ENCODE data around the gene TNC.
A peak's percentile ranks its signal among the peaks of the same experiment; 100 is the strongest.

The TNC gene

GRCh38 chr9:115035841-115036612, 81.9 kb downstream of the TNC start:
- TF ChIP-seq CTCF (conservative IDR thresholded peaks at IDR 0.05; ENCODE audit: low read depth, low read length): no peak
- DNase-seq (ENCODE audit: low read depth): peak; percentile 80
- no peak overlapping the region for H3K4me3 ChIP-seq (ENCODE audit: low read depth, low read length)

GRCh38 chr9:115034801-115035200, 83.2 kb downstream of the TNC start:
- no peak overlapping the region for H3K4me3 ChIP-seq (ENCODE audit: low read depth, low read length)
- TF ChIP-seq CTCF (conservative IDR thresholded peaks at IDR 0.05; ENCODE audit: low read depth, low read length): no peak
- DNase-seq (ENCODE audit: low read depth): peak; percentile 80

DNA sequence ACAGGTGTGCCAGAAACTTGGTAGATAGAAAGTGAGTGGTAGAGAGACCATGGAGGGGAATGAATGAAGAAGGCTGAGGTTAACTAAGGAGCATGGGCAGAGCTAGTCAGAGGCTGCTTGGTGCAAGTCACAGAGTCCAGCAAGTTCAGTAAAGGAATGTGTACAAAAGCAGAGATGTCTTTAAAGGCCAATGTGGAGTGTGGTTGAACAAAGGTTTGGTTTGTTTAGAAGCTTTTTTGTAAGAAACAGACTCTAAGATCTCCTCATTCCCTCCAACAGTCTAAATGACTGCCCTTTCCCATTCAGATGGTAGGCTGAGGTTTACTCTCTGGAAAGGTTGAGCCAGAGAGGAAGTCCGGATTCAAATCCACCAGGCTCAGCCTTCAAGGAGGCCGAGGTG, 84.2 kb downstream of the TNC start:
- no peak for DNase-seq (ENCODE audit: low read depth)
- no peak overlapping the region for H3K4me3 ChIP-seq (ENCODE audit: low read depth, low read length)

DNA sequence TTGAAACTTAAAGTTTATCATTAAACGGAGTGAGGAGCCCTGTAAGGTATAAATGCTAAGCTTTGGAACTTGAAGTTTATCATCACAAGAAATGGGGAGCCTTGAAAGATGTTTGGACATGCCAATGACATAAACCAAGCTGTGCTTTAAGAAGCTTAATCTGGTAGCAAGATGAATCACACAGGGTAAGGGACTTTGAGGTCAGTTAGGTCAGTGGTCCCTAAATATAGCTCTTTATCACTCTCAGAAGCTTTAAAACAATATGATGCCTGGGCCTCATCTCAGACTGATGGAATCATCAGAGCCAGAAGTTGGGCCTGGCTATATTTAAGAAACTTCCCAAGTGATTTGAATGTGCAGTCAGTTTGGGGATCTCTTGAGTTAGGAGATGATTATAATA, 85.7 kb downstream of the TNC start:
- DNase-seq (ENCODE audit: low read depth): no peak
- TF ChIP-seq CTCF (conservative IDR thresholded peaks at IDR 0.05; ENCODE audit: low read depth, low read length): no peak
- H3K4me3 ChIP-seq (ENCODE audit: low read depth, low read length): no peak overlapping the region

More for the DNA sequence above, 84.2 kb downstream of the TNC start:
- no peak for TF ChIP-seq CTCF (conservative IDR thresholded peaks at IDR 0.05; ENCODE audit: low read depth, low read length)

GRCh38 chr9:115030006-115030405, 88.0 kb downstream of the TNC start:
- no peak overlapping the region for H3K4me3 ChIP-seq (ENCODE audit: low read depth, low read length)
- DNase-seq (ENCODE audit: low read depth): no peak
- no peak for TF ChIP-seq CTCF (conservative IDR thresholded peaks at IDR 0.05; ENCODE audit: low read depth, low read length)

GRCh38 chr9:115025721-115026120, 92.2 kb downstream of the TNC start:
- H3K4me3 ChIP-seq (ENCODE audit: low read depth, low read length): no peak overlapping the region
- TF ChIP-seq CTCF (conservative IDR thresholded peaks at IDR 0.05; ENCODE audit: low read depth, low read length): no peak
- no peak for DNase-seq (ENCODE audit: low read depth)

- H3K4me3 ChIP-seq (ENCODE audit: low read depth, low read length): no peak overlapping the region
- no peak for TF ChIP-seq CTCF (conservative IDR thresholded peaks at IDR 0.05; ENCODE audit: low read depth, low read length)
- no peak for DNase-seq (ENCODE audit: low read depth)
Observed at GRCh38 chr9:115024925-115025535, 92.9 kb downstream of the TNC start.

Data from choroid plexus epithelial cell (primary cell).